ENCODE results near the gene EXOC4.

The EXOC4 gene

GRCh38 chr7:133549633-133550032, 296.8 kb downstream of the EXOC4 start:
- no peak for TF ChIP-seq CTCF (IDR thresholded peaks at IDR 0.05)

- TF ChIP-seq CTCF (IDR thresholded peaks at IDR 0.05): no peak
These were observed 297.3 kb downstream of the EXOC4 start for GRCh38 chr7:133550145-133550544.

GRCh38 chr7:133550811-133551210, 297.9 kb downstream of the EXOC4 start:
- no peak for TF ChIP-seq CTCF (IDR thresholded peaks at IDR 0.05)

- TF ChIP-seq CTCF (IDR thresholded peaks at IDR 0.05): no peak
These were observed 298.6 kb downstream of the EXOC4 start for GRCh38 chr7:133551466-133551865.

GRCh38 chr7:133552079-133552478, 299.2 kb downstream of the EXOC4 start:
- TF ChIP-seq CTCF (IDR thresholded peaks at IDR 0.05): no peak

- TF ChIP-seq CTCF (IDR thresholded peaks at IDR 0.05): no peak
These were observed 301.5 kb downstream of the EXOC4 start for GRCh38 chr7:133554330-133554729.

- no peak for TF ChIP-seq CTCF (IDR thresholded peaks at IDR 0.05)
These were observed 303.2 kb downstream of the EXOC4 start for GRCh38 chr7:133556048-133556447.

GRCh38 chr7:133556553-133556952, 303.7 kb downstream of the EXOC4 start:
- TF ChIP-seq CTCF (IDR thresholded peaks at IDR 0.05): no peak

Measured in LNCAP (cell line).